ENCODE data around the gene COL23A1. TPM values are rescaled to one million over a fixed set of nuclear protein-coding genes. Genes with fewer than 3 reads are reported as not detected.

COL23A1 gene
- total RNA-seq, 2 donors from 2014 or later = 0.16 to 0.24 TPM

GRCh38 chr5:178453224-178453623 is 137.0 kb downstream of the COL23A1 start:
- Mint-ChIP-seq H3K27me3 (peaks cover 4% of the 10 kb centered on the region), H3K4me1 (no peaks in the 10 kb centered on the region), H3K4me3 (no peak overlapping the region), H3K9me3 (no peaks in the 10 kb centered on the region), H3K36me3 (ENCODE audit: low read depth) (no peaks in the 10 kb centered on the region), H3K27ac (no peak overlapping the region)
- ATAC-seq (replicated peaks) = no peak

GRCh38 chr5:178450121-178451028 is 139.8 kb downstream of the COL23A1 start:
- no peak overlapping the region for H3K4me3 Mint-ChIP-seq
- no peaks in the 10 kb centered on the region for H3K36me3 Mint-ChIP-seq (ENCODE audit: low read depth)
- ATAC-seq (replicated peaks) = no peak
- no peak overlapping the region for H3K27ac Mint-ChIP-seq
- no peaks in the 10 kb centered on the region for H3K4me1 Mint-ChIP-seq
- H3K9me3 Mint-ChIP-seq = no peaks in the 10 kb centered on the region
- peaks cover 9% of the 10 kb centered on the region for H3K27me3 Mint-ChIP-seq

GRCh38 chr5:178449163-178450070 is 140.8 kb downstream of the COL23A1 start:
- no peak for ATAC-seq (replicated peaks)
- no peak overlapping the region for H3K4me3 Mint-ChIP-seq
- H3K9me3 Mint-ChIP-seq = no peaks in the 10 kb centered on the region
- H3K4me1 Mint-ChIP-seq = no peaks in the 10 kb centered on the region
- peaks cover 9% of the 10 kb centered on the region for H3K27me3 Mint-ChIP-seq
- H3K36me3 Mint-ChIP-seq (ENCODE audit: low read depth) = no peaks in the 10 kb centered on the region
- H3K27ac Mint-ChIP-seq = no peak overlapping the region

GRCh38 chr5:178445534-178445933 is 144.7 kb downstream of the COL23A1 start:
- ATAC-seq (replicated peaks) = no peak
- Mint-ChIP-seq H3K9me3 (no peaks in the 10 kb centered on the region), H3K4me1 (no peaks in the 10 kb centered on the region), H3K4me3 (no peak overlapping the region), H3K27ac (no peak overlapping the region), H3K36me3 (ENCODE audit: low read depth) (no peaks in the 10 kb centered on the region), H3K27me3 (peaks cover 12% of the 10 kb centered on the region)

GRCh38 chr5:178442405-178443257 is 147.6 kb downstream of the COL23A1 start:
- no peak overlapping the region for H3K4me3 Mint-ChIP-seq
- no peaks in the 10 kb centered on the region for H3K4me1 Mint-ChIP-seq
- peaks cover 13% of the 10 kb centered on the region for H3K27me3 Mint-ChIP-seq
- H3K27ac Mint-ChIP-seq = no peak overlapping the region
- H3K9me3 Mint-ChIP-seq = no peaks in the 10 kb centered on the region
- no peak for ATAC-seq (replicated peaks)
- no peaks in the 10 kb centered on the region for H3K36me3 Mint-ChIP-seq (ENCODE audit: low read depth)

- ATAC-seq (replicated peaks) = no peak
- H3K4me3 Mint-ChIP-seq = no peak overlapping the region
- H3K4me1 Mint-ChIP-seq = no peaks in the 10 kb centered on the region
- peaks cover 10% of the 10 kb centered on the region for H3K27me3 Mint-ChIP-seq
- H3K9me3 Mint-ChIP-seq = no peaks in the 10 kb centered on the region
- no peak overlapping the region for H3K27ac Mint-ChIP-seq
- no peaks in the 10 kb centered on the region for H3K36me3 Mint-ChIP-seq (ENCODE audit: low read depth)
These were observed 148.5 kb downstream of the COL23A1 start for GRCh38 chr5:178441486-178442270.

- H3K9me3 Mint-ChIP-seq = no peaks in the 10 kb centered on the region
- H3K36me3 Mint-ChIP-seq (ENCODE audit: low read depth) = no peaks in the 10 kb centered on the region
- peaks cover 15% of the 10 kb centered on the region for H3K27me3 Mint-ChIP-seq
- H3K4me3 Mint-ChIP-seq = no peak overlapping the region
- no peaks in the 10 kb centered on the region for H3K4me1 Mint-ChIP-seq
- H3K27ac Mint-ChIP-seq = no peak overlapping the region
- ATAC-seq (replicated peaks) = no peak
These were observed 150.0 kb downstream of the COL23A1 start for GRCh38 chr5:178440181-178440580.

- H3K9me3 Mint-ChIP-seq = no peaks in the 10 kb centered on the region
- no peak overlapping the region for H3K27ac Mint-ChIP-seq
- no peaks in the 10 kb centered on the region for H3K36me3 Mint-ChIP-seq (ENCODE audit: low read depth)
- ATAC-seq (replicated peaks) = no peak
- no peak overlapping the region for H3K4me3 Mint-ChIP-seq
- H3K27me3 Mint-ChIP-seq = peaks cover 15% of the 10 kb centered on the region
- H3K4me1 Mint-ChIP-seq = no peaks in the 10 kb centered on the region
These were observed 150.6 kb downstream of the COL23A1 start for GRCh38 chr5:178439493-178440180.

GRCh38 chr5:178438796-178439195 is 151.4 kb downstream of the COL23A1 start:
- Mint-ChIP-seq H3K4me1 (no peaks in the 10 kb centered on the region), H3K4me3 (no peak overlapping the region), H3K9me3 (no peaks in the 10 kb centered on the region), H3K27me3 (peaks cover 12% of the 10 kb centered on the region), H3K36me3 (ENCODE audit: low read depth) (no peaks in the 10 kb centered on the region), H3K27ac (no peak overlapping the region)
- no peak for ATAC-seq (replicated peaks)

GRCh38 chr5:178437386-178438075 is 152.7 kb downstream of the COL23A1 start:
- H3K4me1 Mint-ChIP-seq = no peaks in the 10 kb centered on the region
- no peak for ATAC-seq (replicated peaks)
- no peaks in the 10 kb centered on the region for H3K36me3 Mint-ChIP-seq (ENCODE audit: low read depth)
- no peak overlapping the region for H3K27ac Mint-ChIP-seq
- H3K4me3 Mint-ChIP-seq = no peak overlapping the region
- H3K9me3 Mint-ChIP-seq = no peaks in the 10 kb centered on the region
- H3K27me3 Mint-ChIP-seq = peaks cover 16% of the 10 kb centered on the region

GRCh38 chr5:178436326-178436940 is 153.8 kb downstream of the COL23A1 start:
- Mint-ChIP-seq H3K27ac (no peak overlapping the region), H3K27me3 (peaks cover 19% of the 10 kb centered on the region), H3K4me3 (no peak overlapping the region), H3K9me3 (no peaks in the 10 kb centered on the region), H3K36me3 (ENCODE audit: low read depth) (no peaks in the 10 kb centered on the region), H3K4me1 (no peaks in the 10 kb centered on the region)
- no peak for ATAC-seq (replicated peaks)
